HG02852 (cell line): ENCODE results near the gene PCCA.
"Not testable (repeated sequence)": the region's sequence is repeated elsewhere in the genome, so short reads cannot be mapped to it uniquely, and the experiment has no call there.

Experiments
- ATAC-seq: cut with Tn5 transposase; IDR thresholded peaks from one replicate; pipeline ENCODE4 v1.9.1; 2021; ENCODE audit warnings: mild to moderate bottlenecking, moderate library complexity; ENCODE audit not compliant: unreplicated experiment

PCCA gene

GRCh38 chr13:100088644-100089464, at the start of gene PCCA:
PCCA (plus strand) TSS chr13:100089093; CDS start chr13:100089121, 28 bp downstream.
- peak; percentile 93 for ATAC-seq

GRCh38 chr13:100039740-100040139, 49.2 kb upstream of the PCCA start:
- no peak for ATAC-seq

GRCh38 chr13:100040196-100040595, 48.7 kb upstream of the PCCA start:
- ATAC-seq, result no peak

GRCh38 chr13:100044936-100045335, 44.0 kb upstream of the PCCA start:
- no peak for ATAC-seq

- no peak for ATAC-seq
These were observed 43.5 kb upstream of the PCCA start for GRCh38 chr13:100045355-100045754.

- ATAC-seq, result no peak
These were observed 37.8 kb upstream of the PCCA start for GRCh38 chr13:100051070-100051469.

GRCh38 chr13:100059827-100060226, 29.1 kb upstream of the PCCA start:
- ATAC-seq, result no peak

- ATAC-seq, result no peak
These were observed 25.6 kb upstream of the PCCA start for GRCh38 chr13:100063333-100063732.

GRCh38 chr13:100063906-100064305, 25.0 kb upstream of the PCCA start:
- no peak for ATAC-seq

- no peak for ATAC-seq
These were observed 20.6 kb upstream of the PCCA start for GRCh38 chr13:100068133-100068931.

- no peak for ATAC-seq
These were observed 19.6 kb upstream of the PCCA start for GRCh38 chr13:100069278-100069677.

- ATAC-seq, result no peak
These were observed 12.9 kb upstream of the PCCA start for GRCh38 chr13:100075700-100076587.

GRCh38 chr13:100079003-100079402, 9.9 kb upstream of the PCCA start:
- ATAC-seq, result not testable (repeated sequence)

GRCh38 chr13:100083401-100083800, 5.5 kb upstream of the PCCA start:
- not testable (repeated sequence) for ATAC-seq

- no peak for ATAC-seq
These were observed 635 bp upstream of the PCCA start for GRCh38 chr13:100088273-100088643.

- peak; percentile 33 for ATAC-seq
These were observed 656 bp downstream of the PCCA start for GRCh38 chr13:100089465-100090032.

GRCh38 chr13:100090861-100091260, 2.0 kb downstream of the PCCA start:
- ATAC-seq, result no peak

- ATAC-seq, result no peak
These were observed 2.5 kb downstream of the PCCA start for GRCh38 chr13:100091391-100091790.

- not testable (repeated sequence) for ATAC-seq
These were observed 3.4 kb downstream of the PCCA start for GRCh38 chr13:100092273-100092672.

GRCh38 chr13:100095498-100095897, 6.6 kb downstream of the PCCA start:
- ATAC-seq, result no peak

- no peak for ATAC-seq
These were observed 7.6 kb downstream of the PCCA start for GRCh38 chr13:100096526-100096925.
